Mesenchymal stem cell (in vitro differentiated cells and primary cell): ENCODE measurements around the gene CRK.

Experiments used
- DNase-seq: peaks from one replicate; pipeline ENCODE4 v3.0.0-alpha.2; 2013
- H2AFZ ChIP-seq: one replicate; pipeline ENCODE4 v1.6.1; 2013; ENCODE audit warnings: low read depth, mild to moderate bottlenecking, control low read depth, inconsistent platforms, low read length, moderate library complexity
- H2AK5ac ChIP-seq: 2 replicates; pipeline ENCODE4 v1.6.1; 2013; ENCODE audit warnings: low read length, moderate library complexity, mild to moderate bottlenecking, inconsistent platforms; ENCODE audit not compliant: severe bottlenecking
- H2BK120ac ChIP-seq: one replicate; pipeline ENCODE4 v1.6.1; 2013; ENCODE audit warnings: low read depth, mild to moderate bottlenecking, inconsistent platforms, low read length, moderate library complexity
- H2BK12ac ChIP-seq, 2 experiments: one replicate each; pipeline ENCODE4 v1.6.1; 2013; ENCODE audit warnings: inconsistent platforms in 2 of 2, low read length in 2 of 2, mild to moderate bottlenecking in 2 of 2, moderate library complexity in 2 of 2, control low read depth in 1 of 2
- H2BK15ac ChIP-seq: one replicate; pipeline ENCODE4 v1.6.1; 2013; ENCODE audit warnings: mild to moderate bottlenecking, low read depth, inconsistent platforms; ENCODE audit not compliant: poor library complexity, severe bottlenecking
- H2BK5ac ChIP-seq: 2 replicates; pipeline ENCODE4 v1.6.1; 2013; ENCODE audit warnings: low read depth, mild to moderate bottlenecking, low read length, control low read depth, inconsistent platforms; ENCODE audit not compliant: poor library complexity, severe bottlenecking
- H3K14ac ChIP-seq, 2 experiments: one replicate each; pipeline ENCODE4 v1.6.1; 2013; ENCODE audit warnings: inconsistent platforms in 2 of 2, low read length in 2 of 2, control low read depth in 1 of 2, mild to moderate bottlenecking in 1 of 2, moderate library complexity in 1 of 2
- H3K18ac ChIP-seq, 2 experiments: one replicate each; pipeline ENCODE4 v1.6.1; 2013; ENCODE audit warnings: inconsistent platforms in 2 of 2, low read length in 2 of 2, control low read depth in 1 of 2, low read depth in 1 of 2, mild to moderate bottlenecking in 1 of 2
- H3K23ac ChIP-seq, 2 experiments: one replicate each; pipeline ENCODE4 v1.6.1; 2013; ENCODE audit warnings: inconsistent platforms in 2 of 2, low read length in 2 of 2, mild to moderate bottlenecking in 2 of 2, moderate library complexity in 2 of 2, control low read depth in 1 of 2
- H3K27ac ChIP-seq: 2 replicates; pipeline ENCODE4 v1.5.1; 2013; ENCODE audit warnings: mild to moderate bottlenecking, moderate library complexity, low read length, control low read depth, inconsistent platforms; ENCODE audit not compliant: poor library complexity, severe bottlenecking
- H3K27me3 ChIP-seq, 2 experiments: 2 replicates each; pipeline versions ENCODE4 v1.6.1 to v1.7.0; 2013; ENCODE audit warnings: low read length in 2 of 2, mild to moderate bottlenecking in 2 of 2, moderate library complexity in 2 of 2, control low read depth in 1 of 2, inconsistent platforms in 1 of 2; ENCODE audit not compliant: control insufficient read depth in 1 of 2, insufficient read depth in 1 of 2
- H3K36me3 ChIP-seq, 2 experiments: 2 replicates each; pipeline versions ENCODE4 v1.6.1 to v1.7.0; 2013; ENCODE audit warnings: low read length in 2 of 2, control low read depth in 1 of 2, inconsistent platforms in 1 of 2, low read depth in 1 of 2, mild to moderate bottlenecking in 1 of 2; ENCODE audit not compliant: insufficient read depth in 2 of 2, control insufficient read depth in 1 of 2
- H3K4ac ChIP-seq, 2 experiments: one replicate each; pipeline ENCODE4 v1.6.1; 2013; ENCODE audit warnings: inconsistent platforms in 2 of 2, low read length in 2 of 2, mild to moderate bottlenecking in 2 of 2, moderate library complexity in 2 of 2, control low read depth in 1 of 2, low read depth in 1 of 2
- H3K4me1 ChIP-seq: 2 replicates; pipeline ENCODE4 v1.6.1; 2013; ENCODE audit warnings: low read depth, low read length, control low read depth; ENCODE audit not compliant: control insufficient read depth, insufficient read depth
- H3K4me2 ChIP-seq: 2 replicates; pipeline ENCODE4 v1.6.1; 2013; ENCODE audit warnings: low read length, mild to moderate bottlenecking, inconsistent platforms; ENCODE audit not compliant: poor library complexity, severe bottlenecking
- H3K4me3 ChIP-seq, 2 experiments: 2 replicates each; pipeline versions ENCODE4 v1.5.1 to v1.7.0; 2013; ENCODE audit warnings: low read length in 2 of 2, mild to moderate bottlenecking in 2 of 2, control low read depth in 1 of 2, low read depth in 1 of 2; ENCODE audit not compliant: insufficient read depth in 1 of 2
- H3K79me1 ChIP-seq: replicated peaks from 2 replicates; pipeline ENCODE4 v1.6.1; 2013; ENCODE audit warnings: mild to moderate bottlenecking, control low read depth, low read length, inconsistent platforms; ENCODE audit not compliant: poor library complexity, severe bottlenecking
- H3K9ac ChIP-seq: 2 replicates; pipeline ENCODE4 v1.7.0; 2013; ENCODE audit warnings: mild to moderate bottlenecking, low read length, moderate library complexity
- H3K9me3 ChIP-seq: 2 replicates; pipeline ENCODE4 v1.7.0; 2013; ENCODE audit warnings: mild to moderate bottlenecking, low read length; ENCODE audit not compliant: control insufficient read depth
- H4K8ac ChIP-seq: one replicate; pipeline ENCODE4 v1.6.1; 2013; ENCODE audit warnings: inconsistent platforms, mild to moderate bottlenecking, low read length, moderate library complexity
- H4K91ac ChIP-seq: one replicate; pipeline ENCODE4 v1.6.1; 2013; ENCODE audit warnings: mild to moderate bottlenecking, low read length, inconsistent platforms
- WGBS: methylation state at CpG from one replicate; pipeline ENCODE4 v1.1.7; 2013; ENCODE audit warnings: mixed read lengths; 5-methylcytosine and 5-hydroxymethylcytosine counted together

Gene CRK

DNA sequence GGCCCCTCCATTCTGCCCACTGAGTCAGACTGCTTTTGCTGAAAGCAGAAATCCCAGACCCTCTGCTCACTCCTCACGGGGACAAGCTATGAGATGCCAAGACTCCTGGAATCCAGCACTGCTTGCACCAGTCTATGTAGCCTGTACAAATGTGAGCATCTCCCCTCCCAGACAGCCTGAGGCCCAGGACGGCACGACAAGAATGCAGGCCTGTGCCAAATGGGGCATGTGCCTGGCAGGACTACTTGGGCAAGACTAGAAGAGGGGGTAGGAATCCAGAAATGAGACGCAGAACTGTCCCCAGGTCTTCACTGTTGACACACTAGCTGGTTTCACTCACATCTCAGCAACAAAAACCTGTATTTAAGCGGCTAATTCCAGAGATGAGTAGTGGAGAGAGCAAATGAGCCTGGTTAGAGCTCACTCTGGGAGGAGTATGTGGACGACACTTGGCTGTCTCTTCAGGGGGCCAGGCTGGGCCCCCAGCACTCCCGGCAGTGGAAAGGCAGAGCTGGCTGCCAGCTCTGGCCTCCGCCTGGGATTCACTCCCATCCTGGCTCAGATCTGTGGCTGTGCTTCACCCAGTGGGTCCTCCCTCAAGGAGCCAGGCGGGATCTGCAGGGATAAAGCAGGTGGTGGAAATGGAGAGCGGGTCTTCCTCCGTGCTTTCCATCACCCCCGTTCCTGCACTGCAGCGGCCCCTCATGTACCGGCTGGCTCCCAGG lies 39.4 kb upstream of the CRK start:
- H4K91ac ChIP-seq, result no peak overlapping the region
- H2AFZ ChIP-seq, result no peak overlapping the region
- H3K23ac ChIP-seq, result no peak overlapping the region
- H3K79me1 ChIP-seq, result peaks cover 2% of the 10 kb centered on the region
- peaks cover 23% of the 10 kb centered on the region for H3K4me1 ChIP-seq
- H3K4me2 ChIP-seq, result no peak overlapping the region
- H3K9me3 ChIP-seq, result no peaks in the 10 kb centered on the region
- H3K4ac ChIP-seq, result no peak overlapping the region
- 97% methylated on average over 12 of the region's 14 CpGs for WGBS
- no peak overlapping the region for H3K27ac ChIP-seq
- no peak overlapping the region for H4K8ac ChIP-seq
- no peak overlapping the region for H3K14ac ChIP-seq
- peak overlapping the region in 1 of 2 experiments; percentile 12 for H2BK12ac ChIP-seq
- no peak overlapping the region for H2BK120ac ChIP-seq
- H3K18ac ChIP-seq, result no peak overlapping the region
- no peak overlapping the region for H2AK5ac ChIP-seq
- H3K4me3 ChIP-seq, result no peak overlapping the region
- no peaks in the 10 kb centered on the region for H3K27me3 ChIP-seq
- peaks cover 27 to 30% of the 10 kb centered on the region in 2 experiments for H3K36me3 ChIP-seq
- H3K9ac ChIP-seq, result no peak overlapping the region
- no peak overlapping the region for H2BK5ac ChIP-seq
- no peak overlapping the region for H2BK15ac ChIP-seq
- no peak for DNase-seq

DNA sequence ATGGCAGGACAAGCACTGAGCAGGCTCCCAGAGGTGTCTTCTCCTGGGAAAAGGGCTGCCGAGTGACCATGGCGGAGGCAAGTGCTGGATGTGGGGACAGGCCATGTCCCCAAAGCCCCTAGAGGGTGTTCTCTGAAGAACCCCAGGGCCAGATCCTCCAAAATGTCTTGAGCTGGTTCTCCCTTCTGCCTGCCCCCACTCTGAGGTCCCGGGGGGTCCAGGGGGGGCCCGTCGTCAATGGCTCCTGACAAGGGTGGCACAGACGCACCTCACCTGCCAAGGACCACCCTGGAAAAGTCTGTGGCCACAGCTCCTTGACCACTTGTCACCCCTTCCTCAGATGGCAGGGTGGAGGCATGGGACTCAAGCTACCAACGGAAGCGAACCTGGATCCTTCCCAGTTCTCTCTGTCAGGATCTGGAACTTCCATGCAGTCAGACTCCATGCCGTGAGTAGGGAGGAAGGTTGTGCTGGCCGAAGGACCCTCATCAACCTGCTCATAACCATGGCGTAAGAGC lies 38.8 kb upstream of the CRK start:
- Histone ChIP-seq H4K91ac (no peak overlapping the region), H2AK5ac (no peak overlapping the region), H3K23ac (no peak overlapping the region), H3K27me3 (no peaks in the 10 kb centered on the region), H3K79me1 (peaks cover 2% of the 10 kb centered on the region), H4K8ac (no peak overlapping the region), H3K36me3 (peaks cover 27 to 30% of the 10 kb centered on the region in 2 experiments), H2BK15ac (no peak overlapping the region), H2BK120ac (no peak overlapping the region), H3K9me3 (no peaks in the 10 kb centered on the region), H2AFZ (no peak overlapping the region), H3K18ac (no peak overlapping the region), H3K4ac (no peak overlapping the region), H3K14ac (no peak overlapping the region), H3K4me1 (peaks cover 28% of the 10 kb centered on the region), H3K27ac (no peak overlapping the region), H3K4me2 (no peak overlapping the region), H2BK5ac (no peak overlapping the region), H3K9ac (no peak overlapping the region), H3K4me3 (no peak overlapping the region), H2BK12ac (no peak overlapping the region)
- DNase-seq, result no peak
- 94% methylated on average over 11 of the region's 11 CpGs for WGBS

DNA sequence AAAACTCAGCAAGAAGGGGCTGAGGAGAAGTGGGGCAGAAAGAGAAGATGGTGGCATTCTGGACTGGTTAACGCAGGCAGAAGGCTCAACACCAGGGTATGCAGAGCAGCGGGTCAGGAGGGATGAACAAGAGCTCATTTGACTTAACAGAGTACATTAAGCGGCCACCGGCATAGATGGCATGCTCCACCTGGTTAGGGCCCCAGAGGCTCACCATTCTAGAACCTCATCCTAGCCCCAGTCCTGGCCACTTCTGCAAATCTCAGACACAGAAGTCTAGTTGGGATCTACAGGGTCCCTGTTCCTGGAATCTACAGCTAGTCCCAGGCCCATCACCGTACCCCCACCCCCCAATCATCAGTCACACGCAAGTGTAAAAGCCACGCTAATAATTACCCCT lies 38.2 kb upstream of the CRK start:
- no peak overlapping the region for H3K9ac ChIP-seq
- H3K36me3 ChIP-seq, result peaks cover 27 to 30% of the 10 kb centered on the region in 2 experiments
- no peak overlapping the region for H3K4me3 ChIP-seq
- H4K91ac ChIP-seq, result no peak overlapping the region
- H4K8ac ChIP-seq, result no peak overlapping the region
- no peak overlapping the region for H2BK15ac ChIP-seq
- H2AK5ac ChIP-seq, result no peak overlapping the region
- 97% methylated on average over 7 of the region's 7 CpGs for WGBS
- peaks cover 2% of the 10 kb centered on the region for H3K79me1 ChIP-seq
- peaks cover 30% of the 10 kb centered on the region for H3K4me1 ChIP-seq
- H2BK120ac ChIP-seq, result no peak overlapping the region
- no peaks in the 10 kb centered on the region for H3K9me3 ChIP-seq
- H3K4ac ChIP-seq, result no peak overlapping the region
- no peak overlapping the region for H2BK12ac ChIP-seq
- no peak overlapping the region for H2AFZ ChIP-seq
- no peak overlapping the region for H3K18ac ChIP-seq
- no peak overlapping the region for H3K27ac ChIP-seq
- no peak for DNase-seq
- H3K4me2 ChIP-seq, result no peak overlapping the region
- no peaks in the 10 kb centered on the region for H3K27me3 ChIP-seq
- no peak overlapping the region for H3K14ac ChIP-seq
- no peak overlapping the region for H3K23ac ChIP-seq
- no peak overlapping the region for H2BK5ac ChIP-seq

DNA sequence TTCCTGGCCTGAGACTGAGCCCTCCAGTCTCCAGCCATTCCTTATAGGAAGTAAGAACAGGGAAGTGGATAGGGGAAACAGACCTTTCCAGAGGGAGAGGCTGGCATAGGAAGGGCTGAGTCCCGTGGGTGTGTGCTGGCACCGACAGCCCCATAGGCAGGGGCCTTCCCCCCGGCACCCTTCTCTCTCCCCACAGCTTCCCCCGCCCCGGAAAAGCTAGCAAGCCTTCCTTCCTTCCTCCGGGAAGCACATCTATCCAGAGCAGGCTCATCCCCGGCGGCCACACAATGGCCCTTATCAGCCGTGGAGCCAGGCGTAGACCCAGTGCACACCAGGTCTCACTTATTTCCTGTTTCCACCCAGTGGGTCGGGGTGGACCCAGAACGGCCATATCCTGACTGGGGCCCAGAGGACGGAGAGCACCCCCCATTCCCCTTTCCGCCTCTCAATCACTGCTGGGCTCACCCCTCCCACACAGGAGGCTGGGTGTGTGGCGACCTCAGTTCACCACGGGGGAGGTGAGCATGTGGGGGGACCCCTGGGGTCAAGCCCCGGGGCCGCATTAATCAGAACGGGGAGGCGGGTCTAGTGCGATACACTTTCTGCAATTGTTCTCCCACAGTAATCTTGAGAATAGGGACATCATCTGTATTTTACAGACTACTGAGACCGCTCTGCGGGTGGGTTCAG lies 37.4 kb upstream of the CRK start:
- Histone ChIP-seq H3K18ac (no peak overlapping the region), H2BK15ac (peak overlapping the region; percentile 34), H3K4me3 (no peak overlapping the region), H4K91ac (no peak overlapping the region), H3K14ac (no peak overlapping the region), H3K9me3 (no peaks in the 10 kb centered on the region), H2BK12ac (no peak overlapping the region), H4K8ac (no peak overlapping the region), H2AFZ (no peak overlapping the region), H3K27ac (no peak overlapping the region), H3K23ac (no peak overlapping the region), H2BK5ac (no peak overlapping the region), H2AK5ac (no peak overlapping the region), H3K4me2 (no peak overlapping the region), H3K9ac (no peak overlapping the region), H3K79me1 (peaks cover 2% of the 10 kb centered on the region), H3K4ac (no peak overlapping the region), H3K36me3 (peaks cover 27 to 30% of the 10 kb centered on the region in 2 experiments), H3K27me3 (no peaks in the 10 kb centered on the region), H2BK120ac (no peak overlapping the region), H3K4me1 (peaks cover 38% of the 10 kb centered on the region)
- 80% methylated on average over 22 of the region's 23 CpGs for WGBS
- DNase-seq, result no peak
